GM18907 (cell line): ENCODE data around the gene MRGPRF.
"Not testable (repeated sequence)": the region's sequence is repeated elsewhere in the genome, so short reads cannot be mapped to it uniquely, and the experiment has no call there.

Experiments used
- ATAC-seq: cut with Tn5 transposase; IDR thresholded peaks from one replicate; pipeline ENCODE4 v1.9.1; 2021; ENCODE audit warnings: mild to moderate bottlenecking, moderate library complexity; ENCODE audit not compliant: unreplicated experiment

MRGPRF gene

GRCh38 chr11:69004411-69005182 is 8.4 kb downstream of the MRGPRF start:
- no peak for ATAC-seq

- ATAC-seq, result no peak
Observed at GRCh38 chr11:69003866-69004367, 9.1 kb downstream of the MRGPRF start.

DNA sequence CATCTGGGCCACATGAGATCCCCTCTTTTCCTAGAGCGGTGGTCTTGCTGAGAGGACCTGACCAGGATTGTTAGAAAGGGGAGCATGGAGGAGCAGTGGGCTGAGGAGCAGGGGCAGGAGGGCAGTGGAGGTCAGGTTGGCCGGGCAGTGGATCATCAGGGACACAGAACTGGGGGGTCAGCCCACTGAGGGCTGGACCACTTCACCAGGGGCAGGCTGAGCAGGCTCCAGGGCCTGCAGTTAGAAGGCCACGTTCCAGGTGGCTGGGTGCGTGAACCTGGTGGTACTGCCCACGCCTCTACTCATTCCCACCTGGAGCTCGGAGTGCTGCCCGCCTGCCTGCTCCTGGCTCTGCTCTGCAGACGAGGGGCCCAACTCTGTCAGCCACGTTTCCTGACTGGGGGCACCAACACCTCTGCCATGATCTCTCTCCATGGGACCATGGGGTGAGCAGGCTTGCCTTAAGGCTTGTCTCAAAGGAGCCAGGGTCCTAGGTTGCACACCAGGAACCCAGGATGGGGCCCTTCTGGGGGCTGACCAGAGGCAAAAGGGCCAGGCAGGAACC is 9.7 kb downstream of the MRGPRF start:
- no peak for ATAC-seq

GRCh38 chr11:69002570-69003231 is 10.3 kb downstream of the MRGPRF start:
- no peak for ATAC-seq

DNA sequence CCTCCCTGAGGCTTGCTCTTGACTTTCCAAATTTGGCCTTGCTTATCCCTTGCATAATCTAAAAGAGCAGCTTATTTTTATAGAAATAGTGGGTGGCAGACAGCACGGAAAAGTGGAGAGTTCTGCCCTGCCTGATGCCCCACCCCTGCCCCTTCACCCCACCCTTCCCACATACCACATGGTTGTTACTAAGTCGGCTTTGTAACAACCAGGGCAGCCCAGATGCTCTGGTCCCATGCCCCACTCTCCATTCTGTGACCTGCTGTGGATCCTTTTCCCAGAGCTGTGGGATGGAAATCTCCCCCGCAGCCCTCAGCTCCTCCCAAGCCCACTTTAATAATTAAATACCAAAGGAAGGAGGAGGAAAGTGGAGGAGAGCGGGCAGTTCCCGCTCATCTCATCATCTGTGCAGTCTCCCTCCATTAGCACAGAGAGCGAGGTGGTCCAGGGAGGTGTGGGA is 10.9 kb downstream of the MRGPRF start:
- ATAC-seq, result no peak

GRCh38 chr11:69001243-69002081 is 11.6 kb downstream of the MRGPRF start:
- no peak for ATAC-seq

DNA sequence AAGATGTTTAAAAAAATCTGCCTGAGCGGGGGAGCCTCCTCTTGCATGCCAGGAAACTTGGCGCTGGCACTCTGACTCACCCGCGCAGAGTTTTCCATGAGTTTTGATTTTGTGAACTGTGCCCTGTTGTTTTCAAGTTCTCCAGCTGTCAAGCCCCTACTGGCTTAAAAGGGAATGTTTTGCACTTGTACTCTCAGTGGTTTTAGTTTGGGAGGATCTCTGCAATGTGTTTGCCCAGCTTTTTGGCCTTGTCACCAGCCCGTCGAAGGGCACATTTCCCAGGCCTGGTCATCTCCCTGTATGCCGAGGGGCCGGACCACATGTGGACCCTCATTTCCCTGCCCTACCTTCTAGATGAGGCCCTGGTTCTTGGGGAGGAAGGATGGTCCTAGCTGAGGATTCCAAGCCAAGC is 12.2 kb downstream of the MRGPRF start:
- no peak for ATAC-seq

DNA sequence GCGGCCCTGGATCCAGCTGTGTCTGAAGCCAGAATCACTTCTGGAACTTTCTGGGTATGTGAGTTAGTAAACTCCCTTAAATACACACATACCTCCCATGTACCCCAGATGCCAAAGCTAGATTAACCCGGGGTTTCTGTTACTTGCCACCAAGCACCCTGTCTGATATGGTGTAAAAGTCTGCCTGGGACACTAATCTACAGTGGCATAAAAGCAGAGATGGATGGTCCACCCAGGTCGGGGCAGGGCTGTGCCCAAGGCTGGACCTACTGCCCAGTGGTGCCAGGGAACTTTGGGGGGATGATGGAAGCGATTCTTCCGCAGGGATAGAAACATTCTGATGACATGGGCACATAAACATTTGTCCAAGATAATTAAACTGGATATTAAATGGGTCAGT is 12.7 kb downstream of the MRGPRF start:
- no peak for ATAC-seq

DNA sequence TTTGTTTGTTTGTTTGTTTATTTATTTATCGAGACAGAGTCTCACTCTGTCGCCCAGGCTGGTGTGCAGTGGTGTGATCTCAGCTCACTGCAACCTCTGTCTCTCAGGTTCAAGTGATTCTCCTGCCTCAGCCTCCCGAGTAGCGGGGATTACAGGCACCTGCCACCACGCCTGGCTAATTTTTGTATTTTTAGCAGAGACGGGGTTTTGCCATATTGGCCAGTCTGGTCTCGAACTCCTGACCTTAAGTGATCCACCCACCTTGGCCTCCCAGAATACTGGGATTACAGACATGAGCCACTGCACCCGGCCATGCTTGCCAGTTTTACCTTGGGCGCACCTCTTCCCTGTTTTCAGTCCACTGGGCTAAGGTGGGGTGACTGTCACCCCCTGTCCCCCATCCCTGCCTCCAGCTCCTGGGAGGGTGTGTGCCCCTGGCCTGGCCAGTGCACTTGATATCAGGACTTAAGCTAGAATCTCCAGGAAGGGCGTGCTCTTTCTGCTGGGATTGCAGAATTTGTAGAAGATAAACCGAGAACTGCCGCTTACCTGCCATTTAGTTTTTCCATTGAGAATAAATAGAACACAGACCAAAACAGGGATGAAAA is 13.2 kb downstream of the MRGPRF start:
- not testable (repeated sequence) for ATAC-seq

- ATAC-seq, result no peak
Observed at GRCh38 chr11:68999093-68999747, 13.8 kb downstream of the MRGPRF start.

GRCh38 chr11:68998390-68998911 is 14.6 kb downstream of the MRGPRF start:
- no peak for ATAC-seq

DNA sequence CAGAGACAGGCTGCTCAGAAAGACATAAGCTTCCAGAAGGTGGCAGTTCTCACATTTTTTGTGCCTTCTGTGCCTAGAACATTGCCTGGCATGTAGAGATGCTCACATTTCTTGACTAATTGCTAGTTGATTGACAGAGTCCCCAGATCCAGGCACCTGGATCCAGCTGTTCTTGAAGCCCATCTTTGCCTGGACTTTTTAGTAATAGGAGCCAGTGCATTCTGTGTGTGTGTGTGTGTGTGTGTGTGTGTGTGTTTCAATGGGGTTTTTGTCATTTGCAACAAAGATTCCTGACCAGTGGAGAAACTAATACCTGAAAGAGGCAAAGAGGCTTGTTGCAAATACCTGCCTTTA is 15.1 kb downstream of the MRGPRF start:
- no peak for ATAC-seq

- no peak for ATAC-seq
Observed at GRCh38 chr11:68997124-68997994, 15.7 kb downstream of the MRGPRF start.

DNA sequence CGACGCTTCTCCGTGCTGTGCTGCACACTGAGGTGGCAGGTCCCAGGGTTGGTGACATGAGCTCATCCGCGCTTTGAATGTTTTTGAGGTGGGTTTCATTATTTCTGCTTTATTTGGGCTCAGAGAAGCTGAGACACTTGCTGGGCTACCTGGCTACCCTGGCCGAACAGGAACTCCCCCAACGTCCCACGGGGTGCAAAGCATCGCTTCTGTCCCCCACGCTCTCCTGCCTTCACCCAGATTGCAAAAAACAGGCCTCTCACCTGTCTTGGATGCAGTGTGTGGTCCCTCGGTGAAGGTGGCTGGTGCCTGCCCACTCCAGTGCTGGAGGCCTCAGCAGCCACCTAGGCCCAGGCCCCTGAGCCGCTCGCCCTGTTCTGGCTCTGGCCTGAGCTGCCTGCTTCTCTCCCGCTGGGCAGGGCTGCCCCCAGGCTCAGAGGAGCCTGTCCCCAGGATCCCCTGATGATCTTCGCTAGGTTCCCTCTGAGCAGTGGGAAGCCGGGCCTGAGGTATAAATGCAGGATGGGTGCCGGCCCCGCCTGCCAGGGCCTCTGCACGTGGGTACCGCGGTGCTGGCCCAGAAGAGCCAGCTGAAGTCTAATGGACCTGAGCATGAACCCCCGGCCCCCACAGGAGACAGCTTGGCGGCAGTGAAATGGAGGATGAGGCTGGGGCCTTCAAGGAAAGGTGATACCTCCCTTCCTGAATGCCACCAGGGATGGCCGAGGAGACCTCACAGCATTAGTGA is 16.5 kb downstream of the MRGPRF start:
- ATAC-seq, result no peak

- no peak for ATAC-seq
Observed at GRCh38 chr11:68994894-68995285, 18.2 kb downstream of the MRGPRF start.

DNA sequence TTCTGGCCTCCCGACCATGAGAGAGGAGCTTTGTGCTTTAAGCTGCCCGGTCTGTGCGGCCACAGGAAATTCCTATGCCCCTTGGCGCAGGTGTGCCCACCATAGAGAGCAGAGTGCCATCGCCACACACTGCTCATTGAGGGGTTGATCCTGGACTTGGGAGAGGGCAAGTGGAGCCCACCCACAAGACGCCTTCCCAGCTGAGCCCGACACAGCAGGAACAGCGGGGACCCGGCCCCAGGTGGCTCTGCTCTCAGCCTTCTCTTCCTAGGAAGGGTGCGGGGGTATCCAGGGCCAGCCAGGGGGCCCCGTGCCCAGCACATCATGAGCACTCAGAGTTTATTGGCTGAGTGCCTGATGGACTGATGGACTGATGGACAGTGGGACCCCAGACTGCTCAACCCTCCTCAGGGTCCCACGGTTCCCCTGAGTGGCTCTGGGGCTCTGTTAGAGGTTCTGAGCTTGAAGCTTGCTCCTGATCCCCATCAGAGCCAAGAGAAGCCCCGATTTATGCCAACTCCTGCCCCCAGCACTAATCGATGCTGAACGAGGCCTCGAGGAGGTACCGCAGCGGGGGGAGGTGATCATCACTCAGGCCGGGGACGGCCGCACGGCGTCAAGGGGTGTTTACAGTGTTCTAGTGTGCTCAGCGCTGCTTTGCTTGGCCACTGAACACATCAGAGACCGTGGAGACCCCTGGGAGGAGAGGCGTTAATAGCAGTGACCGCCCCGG is 18.7 kb downstream of the MRGPRF start:
- ATAC-seq, result no peak

DNA sequence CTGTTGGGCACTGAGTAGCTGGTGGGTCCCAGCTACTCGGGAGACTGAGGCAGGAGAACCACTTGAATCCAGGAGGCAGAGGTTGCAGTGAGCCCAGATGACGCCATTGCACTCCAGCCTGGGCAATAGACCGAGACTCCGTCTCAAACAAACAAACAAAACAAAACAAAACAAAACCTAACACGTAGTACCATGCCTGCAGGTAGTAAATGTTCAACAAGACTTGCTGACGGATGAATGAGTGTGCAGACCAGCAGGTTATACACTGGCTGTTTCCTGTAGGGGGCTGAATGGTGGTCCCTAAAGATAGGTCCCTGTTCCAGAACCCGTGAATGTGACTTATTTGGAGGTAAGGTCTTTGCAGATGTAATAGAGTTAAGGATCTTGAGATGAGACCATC is 19.5 kb downstream of the MRGPRF start:
- no peak for ATAC-seq
